Measurements from ENCODE around the gene PTPRO. TPM values are rescaled to one million over a fixed set of nuclear protein-coding genes. Genes with fewer than 3 reads are reported as not detected.

Gene PTPRO
- total RNA-seq, 2 donors from 2014 or later: 4.6 to 5.6 TPM

GRCh38 chr12:15583804-15584203, 261.5 kb downstream of the PTPRO start:
- DNase-seq (ENCODE audit: low spot score): no peak
- intact Hi-C loops (cut with DNase I): loop anchor here (10.0 kb wide), 2 partner anchors 49 to 309 kb away; no protein-coding TSS in a partner anchor

GRCh38 chr12:15584366-15585041, 262.2 kb downstream of the PTPRO start:
- no peak for DNase-seq (ENCODE audit: low spot score)
- intact Hi-C loops (cut with DNase I): loop anchor here (5.0 to 10.0 kb wide), 3 partner anchors 50 to 310 kb away; no protein-coding TSS in a partner anchor

GRCh38 chr12:15589328-15590032, 267.2 kb downstream of the PTPRO start:
- intact Hi-C loops (cut with DNase I): loop anchor here (2.0 to 10.0 kb wide), 6 partner anchors 55 to 315 kb away; partner anchors contain the start of gene EPS8 (in 1 of the 2)

GRCh38 chr12:15590180-15590826, 268.0 kb downstream of the PTPRO start:
- DNase-seq (ENCODE audit: low spot score): no peak
- intact Hi-C loops (cut with DNase I): loop anchor here (2.0 to 10.0 kb wide), 3 partner anchors 194 to 267 kb away; partner anchors contain the start of gene EPS8 (in 1 of the 2)

More at GRCh38 chr12:15589328-15590032, 267.2 kb downstream of the PTPRO start:
- no peak for DNase-seq (ENCODE audit: low spot score)

DNA sequence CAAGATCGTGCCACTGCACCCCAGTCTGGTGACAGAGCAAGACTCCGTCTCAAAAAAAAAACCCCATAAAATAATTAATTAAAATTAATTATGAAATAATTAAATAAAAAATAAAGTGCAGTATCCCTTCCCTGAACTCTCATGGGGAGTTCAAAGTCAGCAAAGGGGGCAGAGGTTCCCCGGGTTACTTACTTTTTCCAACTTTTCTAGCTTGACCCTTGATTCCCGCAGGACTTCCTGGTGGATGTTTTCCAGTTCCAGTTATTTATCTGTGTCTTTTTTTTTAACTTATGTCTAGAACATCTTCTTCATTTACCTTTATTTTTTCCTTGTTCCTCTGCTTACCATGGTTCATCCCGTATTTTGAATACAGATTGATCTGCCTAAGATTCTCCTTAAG, 269.5 kb downstream of the PTPRO start:
- intact Hi-C loops (cut with DNase I): loop anchor here (2.0 to 10.0 kb wide), 3 partner anchors 193 to 265 kb away; partner anchors contain the start of gene EPS8 (in 1 of the 2)
- no peak for DNase-seq (ENCODE audit: low spot score)

GRCh38 chr12:15592934-15593333, 270.6 kb downstream of the PTPRO start:
- no peak for DNase-seq (ENCODE audit: low spot score)
- intact Hi-C loops (cut with DNase I): loop anchor here (5.0 to 10.0 kb wide), 2 partner anchors 192 to 264 kb away; partner anchors contain the start of gene EPS8 (in 1 of the 2)

GRCh38 chr12:15596174-15596573, 273.9 kb downstream of the PTPRO start:
- no peak for DNase-seq (ENCODE audit: low spot score)
- intact Hi-C loops (cut with DNase I): loop anchor here in 1 of 2 donors (10.0 kb wide), 1 partner anchor 189 kb away; the partner anchor contains the start of gene EPS8

GRCh38 chr12:15597125-15597830, 275.0 kb downstream of the PTPRO start:
- DNase-seq (ENCODE audit: low spot score): no peak
- intact Hi-C loops (cut with DNase I): loop anchor here in 1 of 2 donors (10.0 kb wide), 1 partner anchor 188 kb away; the partner anchor contains the start of gene EPS8

DNA sequence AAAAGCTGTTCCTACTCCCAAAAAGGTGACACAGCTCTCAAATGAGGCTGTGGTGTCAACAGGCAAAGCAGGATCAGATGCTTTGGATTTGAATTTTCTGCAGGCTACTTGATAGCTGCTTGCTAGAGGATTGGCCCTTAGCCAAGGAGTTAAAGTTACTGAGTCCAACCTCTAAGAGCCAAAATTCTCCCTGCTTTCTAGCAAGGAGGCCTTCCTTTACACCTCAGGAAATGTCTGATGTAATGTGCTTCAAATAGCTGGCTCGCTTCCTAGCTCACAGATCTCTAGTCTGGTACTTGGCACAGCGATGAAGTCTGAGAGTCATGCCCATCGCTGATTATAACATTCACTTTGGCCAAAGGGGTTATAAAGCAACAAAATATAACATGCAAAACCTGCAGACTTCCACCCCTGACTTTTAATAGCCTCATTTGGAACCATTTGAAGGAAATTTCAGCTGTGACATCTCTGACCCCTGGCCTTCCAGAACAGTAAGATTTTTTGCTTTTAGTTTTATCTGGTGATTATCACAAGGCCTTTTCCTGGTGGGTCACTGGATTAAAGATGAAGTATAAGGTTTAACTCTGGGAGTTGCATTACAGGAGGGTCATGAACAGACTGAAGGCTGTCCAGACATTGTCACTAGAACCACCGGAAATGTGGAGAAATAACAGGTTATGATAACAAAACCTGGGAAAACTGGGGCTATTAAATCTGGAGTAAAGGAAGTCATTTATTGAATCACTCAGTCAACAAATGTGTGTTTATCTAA, 277.1 kb downstream of the PTPRO start:
- intact Hi-C loops (cut with DNase I): loop anchor here (10.0 kb wide), 2 partner anchors 185 to 475 kb away; partner anchors contain the start of gene EPS8 (in 1 of the 2)
- no peak for DNase-seq (ENCODE audit: low spot score)

- intact Hi-C loops (cut with DNase I): loop anchor here in 1 of 2 donors (10.0 kb wide), 1 partner anchor 474 kb away; no protein-coding TSS in a partner anchor
- DNase-seq (ENCODE audit: low spot score): no peak
These were observed 278.1 kb downstream of the PTPRO start for GRCh38 chr12:15600223-15600935.

- no peak for DNase-seq (ENCODE audit: low spot score)
- intact Hi-C loops (cut with DNase I): loop anchor here in 1 of 2 donors (10.0 kb wide), 1 partner anchor 473 kb away; no protein-coding TSS in a partner anchor
These were observed 279.0 kb downstream of the PTPRO start for GRCh38 chr12:15601210-15601800.

GRCh38 chr12:15602051-15602672, 279.9 kb downstream of the PTPRO start:
- no peak for DNase-seq (ENCODE audit: low spot score)
- intact Hi-C loops (cut with DNase I): loop anchor here in 1 of 2 donors (10.0 kb wide), 1 partner anchor 473 kb away; no protein-coding TSS in a partner anchor

DNA sequence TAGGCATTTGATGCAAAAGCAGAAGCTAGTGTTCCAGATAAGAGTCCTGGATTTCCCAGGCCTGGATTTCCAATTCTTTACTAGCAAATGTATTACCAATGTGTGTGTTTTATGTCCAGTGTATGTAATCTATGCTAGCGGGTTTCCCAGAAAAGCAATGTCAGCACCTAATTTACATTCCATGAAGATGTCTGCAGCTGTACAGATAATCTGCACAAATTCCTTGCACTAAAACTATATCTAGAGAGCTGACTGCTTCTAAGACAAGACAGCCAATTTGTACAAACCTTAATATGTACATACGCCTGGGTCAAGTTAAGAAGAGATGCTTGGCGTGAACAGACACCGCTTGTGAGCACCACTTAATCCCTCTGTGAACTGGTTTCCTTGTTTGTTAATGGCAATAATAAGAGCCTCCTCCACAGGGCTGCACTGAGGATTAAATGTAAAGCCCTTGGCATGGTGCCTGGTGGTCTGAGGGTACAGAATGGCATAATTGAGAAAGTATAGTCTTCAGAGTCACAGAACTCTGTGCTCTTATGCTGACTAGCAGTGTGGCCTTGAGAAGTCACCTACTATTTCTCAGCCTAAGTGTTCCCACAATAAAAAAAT, 281.3 kb downstream of the PTPRO start:
- intact Hi-C loops (cut with DNase I): loop anchor here in 1 of 2 donors (10.0 kb wide), 1 partner anchor 471 kb away; no protein-coding TSS in a partner anchor
- no peak for DNase-seq (ENCODE audit: low spot score)

- intact Hi-C loops (cut with DNase I): loop anchor here in 1 of 2 donors (10.0 kb wide), 1 partner anchor 469 kb away; no protein-coding TSS in a partner anchor
- no peak for DNase-seq (ENCODE audit: low spot score)
These were observed 283.7 kb downstream of the PTPRO start for GRCh38 chr12:15605881-15606590.

- intact Hi-C loops (cut with DNase I): loop anchor here in 1 of 2 donors (10.0 kb wide), 1 partner anchor 466 kb away; no protein-coding TSS in a partner anchor
- DNase-seq (ENCODE audit: low spot score): no peak
These were observed 286.1 kb downstream of the PTPRO start for GRCh38 chr12:15608406-15608805.

All from posterior vena cava (tissue), 2 donors.